HG02763 (cell line): ENCODE data around the gene ANGPTL8.

Source experiments
- ATAC-seq: cut with Tn5 transposase; IDR thresholded peaks from one replicate; pipeline ENCODE4 v1.9.1; 2021; ENCODE audit warnings: mild to moderate bottlenecking, moderate library complexity; ENCODE audit not compliant: unreplicated experiment

ANGPTL8 gene

GRCh38 chr19:11257846-11258380, 18.5 kb downstream of the ANGPTL8 start:
- ATAC-seq, result no peak

DNA sequence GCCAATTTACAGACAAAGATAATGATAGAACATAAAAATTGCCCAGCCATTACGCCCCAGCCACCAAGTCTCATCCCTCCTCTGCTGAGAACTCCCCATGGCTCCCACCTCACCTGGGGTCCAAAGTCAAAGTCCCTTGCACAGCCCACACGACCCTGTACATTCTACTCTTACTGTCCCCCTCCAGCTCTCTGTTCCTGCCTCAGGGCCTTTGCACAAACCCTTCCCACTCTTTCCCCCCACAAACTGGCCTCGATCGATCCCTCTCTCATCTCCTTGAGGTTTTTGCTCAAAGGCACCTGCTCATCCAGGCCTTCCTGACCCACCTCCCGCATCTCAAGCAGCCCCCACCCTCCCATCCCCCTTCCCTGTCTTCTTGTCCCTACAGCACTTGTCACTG, 21.6 kb downstream of the ANGPTL8 start:
- no peak for ATAC-seq

DNA sequence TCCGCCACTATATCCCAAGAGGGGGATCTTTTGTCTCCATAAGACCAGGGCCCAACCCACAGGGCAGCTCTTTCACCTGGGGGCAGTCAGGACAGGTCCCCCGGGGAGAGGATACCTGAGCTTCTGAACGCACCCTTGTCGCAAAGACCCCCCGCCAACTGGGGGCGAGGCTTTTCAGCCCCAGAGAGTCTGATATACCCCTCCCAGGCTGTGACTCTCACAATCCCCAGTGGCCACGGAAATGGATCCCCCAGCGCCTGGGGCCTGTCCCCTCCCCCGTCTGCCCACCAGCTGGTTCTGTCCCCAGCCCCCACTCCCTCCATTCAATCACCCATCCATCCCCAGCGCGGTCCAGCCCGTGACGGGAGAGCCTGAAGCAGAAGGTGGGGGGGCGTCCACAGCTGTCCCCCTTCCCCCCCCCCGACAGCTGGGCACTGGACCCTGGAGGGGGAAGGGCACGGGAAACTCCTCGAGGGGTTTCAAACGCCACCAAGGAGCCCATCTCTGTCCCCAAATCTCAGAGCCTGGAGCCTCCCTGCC, 22.1 kb downstream of the ANGPTL8 start:
- no peak for ATAC-seq

GRCh38 chr19:11261971-11262839, 22.8 kb downstream of the ANGPTL8 start, which contains the start of gene DOCK6:
Gene DOCK6, minus strand, starts transcription at chr19:11262524. Its CDS starts 84 bp downstream, at chr19:11262440.
- no peak for ATAC-seq

DNA sequence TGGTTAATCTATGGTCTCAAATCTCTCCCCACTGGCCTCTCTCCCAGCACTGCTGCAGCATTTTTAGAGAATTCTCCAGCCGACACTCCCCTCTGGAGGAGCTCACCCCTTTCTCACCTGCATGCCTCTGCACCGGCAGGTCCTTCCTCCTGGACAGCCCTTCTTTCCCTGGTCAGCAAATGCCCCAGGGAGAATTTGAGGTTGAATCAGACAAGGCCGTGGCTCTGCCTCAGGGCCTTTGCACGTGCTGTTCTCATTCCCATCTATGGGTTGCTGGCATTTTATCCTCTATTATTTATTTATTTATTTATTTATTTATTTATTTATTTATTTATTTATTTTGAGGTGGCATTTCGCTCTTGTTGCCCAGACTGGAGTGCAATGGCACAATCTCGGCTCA, 24.3 kb downstream of the ANGPTL8 start:
- ATAC-seq, result no peak

GRCh38 chr19:11264452-11265176, 25.2 kb downstream of the ANGPTL8 start:
- ATAC-seq, result no peak

DNA sequence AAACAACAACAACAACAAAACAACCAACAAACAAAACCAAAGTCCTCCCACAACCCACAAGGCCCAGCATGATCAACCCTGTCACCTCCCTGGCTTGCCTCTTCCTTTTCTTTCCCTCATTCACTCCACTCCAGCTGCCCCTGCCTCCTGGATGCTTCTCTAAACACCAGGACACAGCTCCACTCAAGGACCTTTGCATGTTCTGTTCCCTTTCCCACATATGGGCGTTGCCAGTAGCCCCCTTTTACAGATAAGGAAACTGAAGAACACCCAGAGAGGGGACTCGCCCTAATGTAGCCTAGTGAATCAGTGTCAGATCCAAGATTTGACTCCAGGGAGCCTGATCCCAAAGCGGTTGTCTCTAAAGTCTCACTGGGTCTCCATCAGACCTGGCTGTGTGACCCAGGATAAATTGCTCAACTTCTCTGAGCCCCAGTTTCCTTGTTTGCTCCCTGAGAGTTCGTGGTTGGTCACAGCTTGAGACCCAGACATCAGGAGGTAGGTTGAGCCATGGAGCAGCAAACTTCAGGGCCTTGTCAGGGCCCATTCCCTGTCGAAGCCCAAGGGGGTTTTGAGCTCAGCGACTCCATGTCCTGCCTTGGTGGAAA, 25.9 kb downstream of the ANGPTL8 start:
- no peak for ATAC-seq

- ATAC-seq, result no peak
Measured at GRCh38 chr19:11265785-11266236, 26.4 kb downstream of the ANGPTL8 start.

DNA sequence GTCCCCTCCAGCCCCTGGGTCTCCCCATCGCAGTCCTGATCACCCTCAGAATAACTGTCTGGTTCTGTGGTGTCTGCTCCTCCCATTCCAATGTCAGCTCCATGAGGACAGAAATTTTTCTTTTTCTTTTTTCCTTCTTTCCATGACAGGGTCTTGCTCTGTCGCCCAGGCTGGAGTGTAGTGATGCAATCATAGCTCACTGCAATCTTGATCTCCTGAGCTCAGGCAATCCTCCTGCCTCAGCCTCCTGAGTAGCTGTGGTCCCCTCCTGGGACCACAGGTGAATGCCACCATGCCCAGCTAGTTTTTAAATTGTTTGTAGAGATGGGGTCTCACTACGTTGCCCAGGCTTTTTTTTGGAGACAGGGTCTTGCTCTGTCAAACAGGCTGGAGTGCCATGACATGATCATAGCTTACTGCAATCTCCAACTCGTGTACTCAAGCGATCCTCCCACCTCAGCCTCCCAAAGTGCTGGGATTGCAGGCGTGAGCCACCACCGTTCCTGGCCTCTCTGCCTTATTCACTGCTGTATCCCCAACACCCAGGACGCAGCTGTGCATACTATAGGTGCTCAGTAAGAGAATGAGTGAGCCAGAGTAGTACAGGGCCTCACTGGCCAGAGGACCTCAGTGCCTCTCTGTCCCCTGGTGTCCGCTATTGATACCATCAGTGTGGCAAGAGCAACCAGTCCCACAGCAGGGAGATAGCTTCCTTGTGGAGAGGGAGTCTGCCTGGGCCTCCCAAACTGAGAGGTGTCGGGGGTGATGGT, 28.1 kb downstream of the ANGPTL8 start:
- ATAC-seq, result no peak

GRCh38 chr19:11268783-11269267, 29.4 kb downstream of the ANGPTL8 start:
- ATAC-seq, result no peak

GRCh38 chr19:11269408-11269807, 30.0 kb downstream of the ANGPTL8 start:
- no peak for ATAC-seq

- no peak for ATAC-seq
Measured at GRCh38 chr19:11273296-11273695, 33.9 kb downstream of the ANGPTL8 start.

DNA sequence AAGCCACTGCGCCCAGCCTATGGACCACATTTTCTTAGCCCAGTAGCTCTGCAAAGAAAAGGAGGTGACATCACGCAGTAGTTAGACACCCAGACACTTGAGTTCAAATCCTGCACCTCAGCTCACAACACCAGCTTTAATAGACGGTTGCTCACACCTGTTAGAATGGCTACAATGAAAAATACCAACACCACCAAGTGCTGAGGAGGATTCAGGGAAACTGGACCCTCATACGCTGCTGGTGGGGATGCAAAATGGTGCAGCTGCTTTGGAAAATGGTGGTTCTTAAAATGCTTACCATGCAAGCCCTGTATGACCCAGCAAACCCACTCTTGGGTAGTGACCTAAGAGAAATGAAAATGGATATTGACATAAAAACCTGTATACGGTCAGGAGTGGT, 34.6 kb downstream of the ANGPTL8 start:
- ATAC-seq, result no peak

GRCh38 chr19:11274533-11275086, 35.2 kb downstream of the ANGPTL8 start:
- ATAC-seq, result no peak

DNA sequence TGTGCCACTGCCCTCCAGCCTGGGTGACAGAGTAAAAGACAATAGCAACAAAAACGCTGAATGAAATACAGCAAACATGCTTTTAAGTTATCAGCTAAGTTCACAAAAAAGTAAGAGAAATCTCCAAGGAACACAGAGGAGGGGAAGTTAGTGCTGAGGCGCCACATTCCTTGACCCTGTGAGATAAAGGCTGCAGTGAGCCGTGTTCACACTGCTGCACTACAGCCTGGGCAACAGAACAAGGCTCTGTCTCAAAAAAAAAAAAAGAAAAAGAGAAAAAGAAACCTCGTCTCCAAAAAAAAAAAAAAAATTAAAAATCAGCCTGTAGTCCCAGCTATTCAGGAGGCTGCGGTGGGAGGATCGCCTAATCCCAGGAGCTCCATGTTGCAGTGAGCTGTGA, 39.3 kb downstream of the ANGPTL8 start:
- ATAC-seq, result no peak

GRCh38 chr19:11279505-11280236, 40.3 kb downstream of the ANGPTL8 start:
- ATAC-seq, result no peak

- no peak for ATAC-seq
Measured at GRCh38 chr19:11281356-11282049, 42.1 kb downstream of the ANGPTL8 start.

GRCh38 chr19:11284515-11284914, 45.1 kb downstream of the ANGPTL8 start:
- no peak for ATAC-seq
